ENCODE measurements around the gene CHCHD6. TPM values are rescaled to one million over a fixed set of nuclear protein-coding genes. Genes with fewer than 3 reads are reported as not detected.

CHCHD6 gene
- total and polyA plus RNA-seq, 2 of the 4 experiments (the other 2 are of a cell fraction): 18.8 to 28.9 TPM

DNA sequence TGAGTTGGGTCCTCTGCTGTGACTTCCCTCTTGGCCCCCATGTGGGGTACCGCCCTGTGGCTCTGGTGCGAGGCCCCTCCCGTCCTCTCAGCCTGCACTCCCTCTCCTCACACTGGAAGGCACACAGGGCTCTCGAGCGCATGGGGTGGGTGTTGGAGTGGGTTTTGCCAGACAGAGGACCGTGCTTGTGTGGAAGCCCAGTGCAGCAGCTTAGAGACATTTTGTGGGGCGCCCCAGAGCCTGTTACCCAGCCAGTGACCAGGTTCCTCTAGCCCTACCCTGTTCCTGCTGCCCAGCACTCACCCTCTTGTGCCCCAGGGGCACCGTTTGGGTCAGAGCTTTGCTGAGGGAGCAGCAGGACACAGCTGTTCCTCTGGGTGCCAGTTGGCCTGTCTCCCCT, 288.7 kb downstream of the CHCHD6 start:
- no peak overlapping the region for H2AK5ac ChIP-seq (ENCODE audit: low read depth, low read length)
- POLR2A ChIA-PET (ENCODE audit: unreplicated experiment): no interaction called here
- no peak overlapping the region for H3K4me3 ChIP-seq (ENCODE audit: insufficient read depth, low read depth, low read length)
- H2BK20ac ChIP-seq (ENCODE audit: low read depth, low read length): no peak overlapping the region
- H4K91ac ChIP-seq (ENCODE audit: insufficient read depth, low read depth, low read length): no peak overlapping the region
- H2AK9ac ChIP-seq (replicated peaks; ENCODE audit: low read depth, low read length, poor library complexity): no peak overlapping the region
- no peak overlapping the region for H3K18ac ChIP-seq (ENCODE audit: low read depth, low read length)
- no peak overlapping the region for H2BK15ac ChIP-seq (ENCODE audit: low read depth, low read length)
- no peaks in the 10 kb centered on the region for H3K9me3 ChIP-seq (ENCODE audit: control insufficient read depth, insufficient read depth, low read length)
- H3K79me1 ChIP-seq (ENCODE audit: low read depth in 1 of 2, low read length in 2 of 2): peaks cover 26 to 83% of the 10 kb centered on the region in 2 experiments; a peak in 3 of 4 replicates
- peaks cover 48% of the 10 kb centered on the region for H3K36me3 ChIP-seq (ENCODE audit: control insufficient read depth, insufficient read depth, low read length)
- in situ Hi-C loops (cut with MboI; ENCODE audit: low sequenced_read_pairs): no loop called here
- no peak overlapping the region for H4K5ac ChIP-seq (ENCODE audit: low read depth, low read length)
- intact Hi-C loops (cut with micrococcal nuclease): no loop called here
- H3K4me1 ChIP-seq (ENCODE audit: control insufficient read depth, insufficient read depth, low read length): no peaks in the 10 kb centered on the region
- H3K14ac ChIP-seq (replicated peaks; ENCODE audit: low read depth, low read length): no peak overlapping the region
- no peak for DNase-seq
- no peak overlapping the region for H3K27ac ChIP-seq (ENCODE audit: insufficient read depth, low read length)
- H4K20me1 ChIP-seq (ENCODE audit: insufficient read depth, low read length): peaks cover 96% of the 10 kb centered on the region
- no peak overlapping the region for H3K56ac ChIP-seq (ENCODE audit: extremely low read depth, insufficient read depth, low read length)
- no peak for ATAC-seq (ENCODE audit: low read depth)
- H4K8ac ChIP-seq (ENCODE audit: low read depth in 2 of 2, low read length in 2 of 2): no peak overlapping the region
- no peak overlapping the region for H3K9ac ChIP-seq (ENCODE audit: low read depth, low read length)
- no peak for TF ChIP-seq BHLHE40 (IDR thresholded peaks at IDR 0.05; ENCODE audit: low read depth, low read length)
- TF ChIP-seq, protein P1, sequence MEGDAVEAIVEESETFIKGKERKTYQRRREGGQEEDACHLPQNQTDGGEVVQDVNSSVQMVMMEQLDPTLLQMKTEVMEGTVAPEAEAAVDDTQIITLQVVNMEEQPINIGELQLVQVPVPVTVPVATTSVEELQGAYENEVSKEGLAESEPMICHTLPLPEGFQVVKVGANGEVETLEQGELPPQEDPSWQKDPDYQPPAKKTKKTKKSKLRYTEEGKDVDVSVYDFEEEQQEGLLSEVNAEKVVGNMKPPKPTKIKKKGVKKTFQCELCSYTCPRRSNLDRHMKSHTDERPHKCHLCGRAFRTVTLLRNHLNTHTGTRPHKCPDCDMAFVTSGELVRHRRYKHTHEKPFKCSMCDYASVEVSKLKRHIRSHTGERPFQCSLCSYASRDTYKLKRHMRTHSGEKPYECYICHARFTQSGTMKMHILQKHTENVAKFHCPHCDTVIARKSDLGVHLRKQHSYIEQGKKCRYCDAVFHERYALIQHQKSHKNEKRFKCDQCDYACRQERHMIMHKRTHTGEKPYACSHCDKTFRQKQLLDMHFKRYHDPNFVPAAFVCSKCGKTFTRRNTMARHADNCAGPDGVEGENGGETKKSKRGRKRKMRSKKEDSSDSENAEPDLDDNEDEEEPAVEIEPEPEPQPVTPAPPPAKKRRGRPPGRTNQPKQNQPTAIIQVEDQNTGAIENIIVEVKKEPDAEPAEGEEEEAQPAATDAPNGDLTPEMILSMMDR (conservative IDR thresholded peaks at IDR 0.05; ENCODE audit: low read depth, low read length): no peak
- no peak for TF ChIP-seq NFE2L2 (IDR thresholded peaks at IDR 0.05; ENCODE audit: low read depth, low read length)
- no peak for TF ChIP-seq MAZ (IDR thresholded peaks at IDR 0.05; ENCODE audit: borderline replicate concordance, low read depth, low read length)
- no peak for TF ChIP-seq RAD21 (IDR thresholded peaks at IDR 0.05; ENCODE audit: low read length)
- dilution Hi-C loops (cut with HindIII; ENCODE audit: low sequenced_read_pairs, unreplicated experiment): no loop called here
- H2AFZ ChIP-seq (replicated peaks; ENCODE audit: low read length, poor library complexity): no peak overlapping the region
- H2BK120ac ChIP-seq (ENCODE audit: low read depth, low read length): no peak overlapping the region
- BruUV-seq (replicated peaks): no TSS peak
- no peak overlapping the region for H3K4me2 ChIP-seq (ENCODE audit: low read depth, low read length)
- no peak overlapping the region for H3K4ac ChIP-seq (ENCODE audit: low read depth, low read length)
- CTCF ChIA-PET: no interaction called here
- H3K27me3 ChIP-seq (ENCODE audit: control insufficient read depth, insufficient read depth, low read length): no peaks in the 10 kb centered on the region
- no peak overlapping the region for H3K23ac ChIP-seq (ENCODE audit: low read depth, low read length)
- H3K9me1 ChIP-seq (ENCODE audit: insufficient read depth, low read length): peaks cover 15% of the 10 kb centered on the region; the same call in 1 of the 2 replicates
- H2BK5ac ChIP-seq (ENCODE audit: low read depth, low read length, poor library complexity, severe bottlenecking): no peak overlapping the region
- WGBS, 2 experiments (ENCODE audit: extremely low coverage in 2 of 2, insufficient read length in 1 of 2): no CpG with 5 or more reads among the region's 8 CpGs

All from IMR-90 (cell line).